T-helper 2 cell treated with Interferon-gamma antibody and Interleukin-4, amounts not matched to agents 5 μg/mL and 100 μg/mL, for 36 hours (primary cell): ENCODE data around the gene PARD3.

Experiments used
- DNase-seq: peaks from one replicate; pipeline ENCODE4 v3.0.0; 2021; ENCODE audit warnings: low spot score
- H3K27ac Mint-ChIP-seq: one replicate; pipeline ENCODE4 v1.8.0; 2021; ENCODE audit warnings: mild to moderate bottlenecking, mixed read lengths
- H3K27me3 Mint-ChIP-seq: one replicate; pipeline ENCODE4 v1.8.0; 2021; ENCODE audit warnings: low read depth, mixed read lengths
- H3K36me3 Mint-ChIP-seq: one replicate; pipeline ENCODE4 v1.8.0; 2021; ENCODE audit warnings: low read depth, mixed read lengths
- H3K4me1 Mint-ChIP-seq: one replicate; pipeline ENCODE4 v1.8.0; 2021; ENCODE audit warnings: low read depth, mixed read lengths
- H3K4me3 Mint-ChIP-seq: one replicate; pipeline ENCODE4 v1.8.0; 2022; ENCODE audit warnings: mild to moderate bottlenecking, moderate library complexity, mixed read lengths
- H3K9me3 Mint-ChIP-seq: one replicate; pipeline ENCODE4 v1.8.0; 2021; ENCODE audit warnings: mixed read lengths

Gene PARD3

GRCh38 chr10:34186745-34187144 lies 628.4 kb downstream of the PARD3 start:
- Mint-ChIP-seq H3K27me3 (no peaks in the 10 kb centered on the region), H3K9me3 (no peaks in the 10 kb centered on the region), H3K36me3 (no peaks in the 10 kb centered on the region), H3K4me3 (no peak overlapping the region), H3K4me1 (no peaks in the 10 kb centered on the region), H3K27ac (no peak overlapping the region)
- no peak for DNase-seq

DNA sequence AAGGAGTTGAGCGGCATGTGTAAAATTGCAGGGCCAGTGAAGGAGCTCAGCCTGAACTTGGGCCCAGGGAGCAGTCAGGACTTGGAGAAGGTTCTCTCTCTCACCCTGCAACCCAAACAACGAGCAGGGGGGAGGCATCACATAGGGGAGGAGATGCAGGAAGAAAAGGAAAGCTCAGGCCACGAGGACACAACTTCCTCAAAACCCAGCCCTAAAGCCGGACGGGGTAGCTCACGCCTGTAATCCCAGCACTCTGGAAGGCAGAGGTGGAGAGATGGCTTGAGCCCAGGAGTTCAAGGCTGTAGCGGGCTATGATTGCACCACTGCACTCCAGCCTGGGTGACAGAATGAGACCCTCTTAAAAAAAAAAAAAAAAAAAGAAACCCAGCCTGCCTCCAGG lies 629.1 kb downstream of the PARD3 start:
- Mint-ChIP-seq H3K27ac (no peak overlapping the region), H3K36me3 (no peaks in the 10 kb centered on the region), H3K4me3 (no peak overlapping the region), H3K4me1 (no peaks in the 10 kb centered on the region), H3K27me3 (no peaks in the 10 kb centered on the region), H3K9me3 (no peaks in the 10 kb centered on the region)
- no peak for DNase-seq

GRCh38 chr10:34184939-34185386 lies 630.1 kb downstream of the PARD3 start:
- Mint-ChIP-seq H3K27ac (no peak overlapping the region), H3K27me3 (no peaks in the 10 kb centered on the region), H3K9me3 (no peaks in the 10 kb centered on the region), H3K4me1 (no peaks in the 10 kb centered on the region), H3K36me3 (no peaks in the 10 kb centered on the region), H3K4me3 (no peak overlapping the region)
- no peak for DNase-seq

DNA sequence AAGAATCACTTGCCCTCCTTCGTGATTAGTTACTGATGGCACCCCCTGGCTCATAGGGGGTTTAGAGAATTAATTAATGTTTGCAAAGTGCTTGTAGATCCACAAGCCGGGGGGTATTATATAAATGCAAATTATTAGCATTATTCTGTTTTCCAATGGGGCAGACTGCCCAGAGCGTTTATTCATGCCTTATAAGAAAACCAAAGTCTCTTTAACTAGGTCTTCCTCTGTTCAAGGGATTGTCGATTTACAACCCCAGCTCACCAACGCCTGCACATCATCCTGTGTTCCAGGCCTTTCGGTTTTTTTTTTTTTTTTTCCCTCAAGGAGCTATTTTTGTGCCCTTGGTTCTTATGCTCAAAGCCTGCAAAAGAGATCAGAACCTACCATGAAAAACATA lies 630.7 kb downstream of the PARD3 start:
- H3K4me3 Mint-ChIP-seq = no peak overlapping the region
- DNase-seq = no peak
- no peaks in the 10 kb centered on the region for H3K36me3 Mint-ChIP-seq
- H3K4me1 Mint-ChIP-seq = no peaks in the 10 kb centered on the region
- H3K27ac Mint-ChIP-seq = no peak overlapping the region
- H3K9me3 Mint-ChIP-seq = no peaks in the 10 kb centered on the region
- H3K27me3 Mint-ChIP-seq = no peaks in the 10 kb centered on the region

GRCh38 chr10:34183016-34183796 lies 631.9 kb downstream of the PARD3 start:
- H3K9me3 Mint-ChIP-seq = no peaks in the 10 kb centered on the region
- no peaks in the 10 kb centered on the region for H3K4me1 Mint-ChIP-seq
- H3K36me3 Mint-ChIP-seq = no peaks in the 10 kb centered on the region
- no peak overlapping the region for H3K27ac Mint-ChIP-seq
- H3K4me3 Mint-ChIP-seq = no peak overlapping the region
- DNase-seq = no peak
- H3K27me3 Mint-ChIP-seq = no peaks in the 10 kb centered on the region

GRCh38 chr10:34181553-34182300 lies 633.4 kb downstream of the PARD3 start:
- DNase-seq = no peak

GRCh38 chr10:34180749-34181148 lies 634.3 kb downstream of the PARD3 start:
- no peaks in the 10 kb centered on the region for H3K36me3 Mint-ChIP-seq
- no peak overlapping the region for H3K4me3 Mint-ChIP-seq
- no peak overlapping the region for H3K27ac Mint-ChIP-seq
- no peaks in the 10 kb centered on the region for H3K27me3 Mint-ChIP-seq
- no peaks in the 10 kb centered on the region for H3K4me1 Mint-ChIP-seq
- no peaks in the 10 kb centered on the region for H3K9me3 Mint-ChIP-seq
- no peak for DNase-seq

More at GRCh38 chr10:34181553-34182300, 633.4 kb downstream of the PARD3 start:
- Mint-ChIP-seq H3K27me3 (no peaks in the 10 kb centered on the region), H3K9me3 (no peaks in the 10 kb centered on the region), H3K36me3 (no peaks in the 10 kb centered on the region), H3K27ac (no peak overlapping the region), H3K4me1 (no peaks in the 10 kb centered on the region), H3K4me3 (no peak overlapping the region)

- no peaks in the 10 kb centered on the region for H3K9me3 Mint-ChIP-seq
- no peak overlapping the region for H3K4me3 Mint-ChIP-seq
- DNase-seq = no peak
- no peaks in the 10 kb centered on the region for H3K27me3 Mint-ChIP-seq
- H3K4me1 Mint-ChIP-seq = no peaks in the 10 kb centered on the region
- no peaks in the 10 kb centered on the region for H3K36me3 Mint-ChIP-seq
- H3K27ac Mint-ChIP-seq = no peak overlapping the region
Measured at GRCh38 chr10:34179280-34179679, 635.8 kb downstream of the PARD3 start.

DNA sequence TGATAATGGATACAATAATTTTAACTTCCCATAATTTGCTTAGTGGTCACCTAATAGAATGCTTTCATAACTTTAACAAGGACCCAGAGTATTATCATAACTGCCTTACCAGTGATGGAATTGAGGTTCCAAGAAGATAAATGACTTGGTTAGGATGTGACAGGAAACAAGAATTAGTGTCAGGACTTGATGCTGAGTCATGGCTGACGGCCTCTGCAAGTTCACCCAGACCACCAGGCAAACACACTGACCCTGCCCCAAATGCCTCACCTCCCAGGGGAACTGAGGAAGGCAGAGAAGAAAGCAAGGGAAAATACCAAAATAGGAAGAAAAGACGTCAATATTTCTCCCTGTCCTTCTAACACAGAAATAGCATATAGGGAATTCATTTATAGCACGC lies 636.3 kb downstream of the PARD3 start:
- H3K4me3 Mint-ChIP-seq = no peak overlapping the region
- no peak for DNase-seq
- no peaks in the 10 kb centered on the region for H3K9me3 Mint-ChIP-seq
- H3K36me3 Mint-ChIP-seq = no peaks in the 10 kb centered on the region
- no peaks in the 10 kb centered on the region for H3K4me1 Mint-ChIP-seq
- H3K27ac Mint-ChIP-seq = no peak overlapping the region
- H3K27me3 Mint-ChIP-seq = no peaks in the 10 kb centered on the region

DNA sequence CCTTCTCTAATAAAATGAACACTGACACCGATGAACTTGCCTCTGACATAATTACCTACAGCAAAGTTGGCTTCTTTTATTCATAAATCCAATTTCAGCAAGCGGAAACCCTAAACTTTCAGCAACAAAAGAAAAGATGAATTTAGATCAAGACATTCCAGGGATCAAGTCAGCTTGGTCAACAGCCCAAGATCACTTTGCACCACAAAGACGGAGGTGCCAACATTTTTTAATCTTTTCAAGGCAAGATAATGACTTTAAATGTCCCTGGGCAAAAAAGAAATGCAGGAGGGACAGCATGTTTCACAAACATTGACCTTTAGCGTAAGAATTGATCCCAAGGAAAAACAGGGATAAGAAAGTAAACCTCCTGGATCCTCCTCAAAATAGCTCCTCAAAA lies 636.9 kb downstream of the PARD3 start:
- Mint-ChIP-seq H3K9me3 (no peaks in the 10 kb centered on the region), H3K4me1 (no peaks in the 10 kb centered on the region), H3K27ac (no peak overlapping the region), H3K27me3 (no peaks in the 10 kb centered on the region), H3K36me3 (no peaks in the 10 kb centered on the region), H3K4me3 (no peak overlapping the region)
- no peak for DNase-seq

DNA sequence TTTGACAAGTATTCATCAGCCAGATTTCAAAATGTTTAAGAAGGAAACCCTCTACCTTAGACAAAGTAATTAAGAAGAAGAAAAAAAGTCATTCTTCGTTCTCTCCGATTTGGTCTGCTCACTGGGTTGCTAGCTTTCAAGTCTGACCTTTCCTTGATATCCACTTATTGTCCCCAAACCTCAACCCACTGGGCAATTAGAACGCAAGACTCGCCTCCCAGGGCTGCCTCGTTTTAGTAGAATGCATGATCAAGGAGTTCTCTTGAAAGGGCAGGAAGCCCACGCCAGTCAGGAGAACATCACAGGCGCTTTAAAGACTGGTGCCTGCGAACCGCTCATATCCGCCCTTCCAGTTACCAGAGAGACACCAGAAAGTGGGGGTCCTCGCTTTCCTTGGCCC lies 637.7 kb downstream of the PARD3 start:
- no peak overlapping the region for H3K27ac Mint-ChIP-seq
- DNase-seq = no peak
- H3K36me3 Mint-ChIP-seq = no peaks in the 10 kb centered on the region
- H3K9me3 Mint-ChIP-seq = no peaks in the 10 kb centered on the region
- H3K27me3 Mint-ChIP-seq = no peaks in the 10 kb centered on the region
- no peak overlapping the region for H3K4me3 Mint-ChIP-seq
- no peaks in the 10 kb centered on the region for H3K4me1 Mint-ChIP-seq

DNA sequence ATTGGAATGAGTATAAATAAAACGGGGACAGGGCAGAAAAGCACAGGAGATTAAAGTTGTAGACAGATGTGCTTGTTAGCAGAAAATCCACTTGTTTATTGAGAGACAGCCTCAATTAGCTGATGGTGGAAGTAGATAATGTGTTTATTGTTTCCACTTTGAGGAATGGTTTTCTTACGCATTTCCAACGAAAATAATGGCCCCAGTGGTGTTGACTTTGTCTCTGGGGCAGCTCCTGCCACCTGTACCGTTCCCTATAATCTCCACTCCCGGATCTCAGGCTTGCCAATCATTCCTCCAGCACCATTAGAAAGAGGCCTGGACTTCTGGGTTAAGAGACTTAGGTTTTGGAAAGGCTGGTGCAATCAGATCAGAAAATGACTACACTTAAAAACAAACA lies 638.7 kb downstream of the PARD3 start:
- Mint-ChIP-seq H3K36me3 (no peaks in the 10 kb centered on the region), H3K4me3 (no peak overlapping the region), H3K4me1 (no peaks in the 10 kb centered on the region), H3K27ac (no peak overlapping the region), H3K9me3 (no peaks in the 10 kb centered on the region), H3K27me3 (no peaks in the 10 kb centered on the region)
- no peak for DNase-seq

GRCh38 chr10:34175121-34175520 lies 640.0 kb downstream of the PARD3 start:
- no peaks in the 10 kb centered on the region for H3K9me3 Mint-ChIP-seq
- no peaks in the 10 kb centered on the region for H3K4me1 Mint-ChIP-seq
- no peaks in the 10 kb centered on the region for H3K36me3 Mint-ChIP-seq

DNA sequence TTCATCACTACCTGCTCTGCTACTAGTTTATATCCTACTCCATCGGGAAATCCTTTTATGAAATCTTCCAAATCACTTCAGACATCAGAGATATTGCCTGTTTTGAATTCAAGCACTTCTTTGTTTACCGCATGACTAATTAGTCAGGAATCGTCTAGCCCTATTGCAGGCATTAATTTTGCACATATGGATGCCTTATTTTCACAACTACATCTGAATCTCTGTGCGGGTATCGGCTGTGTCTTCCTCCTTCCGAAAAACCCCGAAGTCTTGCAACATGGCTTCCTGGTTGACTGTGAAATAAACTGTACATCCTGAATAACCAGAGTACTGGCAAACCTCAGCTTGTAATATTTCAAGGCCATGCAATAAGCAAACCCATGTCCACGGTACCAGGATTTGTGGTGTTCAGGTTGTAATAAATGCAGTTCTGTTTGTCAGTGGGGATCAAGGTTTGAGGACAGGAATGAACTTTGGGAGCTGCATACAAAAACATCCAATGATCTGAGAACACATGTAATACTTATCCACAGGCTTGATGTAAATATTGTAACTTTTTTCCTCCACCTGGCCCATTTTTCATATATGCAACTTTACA lies 642.1 kb downstream of the PARD3 start:
- H3K9me3 Mint-ChIP-seq = no peaks in the 10 kb centered on the region
- H3K4me3 Mint-ChIP-seq = no peak overlapping the region
- DNase-seq = no peak
- no peak overlapping the region for H3K27ac Mint-ChIP-seq
- no peaks in the 10 kb centered on the region for H3K36me3 Mint-ChIP-seq
- no peaks in the 10 kb centered on the region for H3K27me3 Mint-ChIP-seq
- H3K4me1 Mint-ChIP-seq = no peaks in the 10 kb centered on the region

More at GRCh38 chr10:34175121-34175520, 640.0 kb downstream of the PARD3 start:
- H3K27me3 Mint-ChIP-seq = no peaks in the 10 kb centered on the region
- H3K27ac Mint-ChIP-seq = no peak overlapping the region
- DNase-seq = no peak
- no peak overlapping the region for H3K4me3 Mint-ChIP-seq
